ENCODE measurements around the gene ZNF254. TPM values are rescaled to one million over a fixed set of nuclear protein-coding genes. Genes with fewer than 3 reads are reported as not detected.

ZNF254 gene
- total RNA-seq = 3.6 and 4.0 TPM in 2 replicates

GRCh38 chr19:24086974-24087595 lies at the start of gene ZNF254:
Gene ZNF254 (plus strand): TSS chr19:24087187. CDS start chr19:24087308, 121 bp downstream.

Other genes starting within 250 kb of the ZNF254 start
- 1.6 TPM in 2 replicates for gene ZNF726, start 172.3 kb upstream of the ZNF254 start, total RNA-seq

Data from hair follicular keratinocyte (primary cell).